AG04450 (cell line): ENCODE data around the gene FOXK2. TPM values are rescaled to one million over a fixed set of nuclear protein-coding genes. Genes with fewer than 3 reads are reported as not detected.
"Not testable (repeated sequence)": the region's sequence is repeated elsewhere in the genome, so short reads cannot be mapped to it uniquely, and the experiment has no call there.

Source experiments
- CTCF ChIA-PET: fragments of 300-600, 350-600 bp; formaldehyde crosslinking; extraction: SDS; loops from one replicate; lab custom pipeline; 2022; ENCODE audit warnings: antibody characterized with exemption, inconsistent platforms; lab: Charles Lee
- POLR2A ChIA-PET: fragments of 350-600 bp; formaldehyde crosslinking; extraction: SDS; loops from one replicate; lab custom pipeline; 2021; ENCODE audit warnings: antibody characterized with exemption, inconsistent platforms; lab: Yijun Ruan, JAX
- DNase-seq: peaks from one replicate; pipeline ENCODE4 v3.0.0-alpha.2; 2011; ENCODE audit warnings: low read depth, low spot score
- H3K27ac ChIP-seq: one replicate; pipeline ENCODE4 v1.5.1; 2012; ENCODE audit warnings: low read depth, low read length, control low read depth
- H3K27me3 ChIP-seq: one replicate; pipeline ENCODE4 v1.6.0; 2012; ENCODE audit warnings: low read length; ENCODE audit not compliant: control insufficient read depth, insufficient read depth
- H3K4me3 ChIP-seq: 2 replicates; pipeline ENCODE4 v1.5.1; 2011; ENCODE audit warnings: mild to moderate bottlenecking, low read depth, low read length, control low read depth
- H3K9me3 ChIP-seq: 2 replicates; pipeline ENCODE4 v1.5.1; 2012; ENCODE audit warnings: low read length; ENCODE audit not compliant: control insufficient read depth, insufficient read depth
- CTCF ChIP-seq: IDR thresholded peaks from 2 replicates; pipeline ENCODE4 v1.5.1; 2011; ENCODE audit warnings: low read depth, low read length, control low read depth, inconsistent platforms
- polyA plus RNA-seq: library from polyadenylated mRNA; depleted of rRNA; stranded (reverse); fragments of >200 nt; gene quantifications from 2 replicates; pipeline ENCODE4 v1.2.3, GENCODE V29; 2011

FOXK2 gene
- polyA plus RNA-seq, 1 experiment = 21.7 TPM

GRCh38 chr17:82569621-82570020 is 50.1 kb downstream of the FOXK2 start:
- Histone ChIP-seq H3K4me3 (no peak overlapping the region), H3K27me3 (no peaks in the 10 kb centered on the region), H3K9me3 (no peaks in the 10 kb centered on the region), H3K27ac (no peak overlapping the region)
- no peak for DNase-seq
- POLR2A ChIA-PET = no interaction called here
- CTCF ChIA-PET = interaction anchor here (1.0 kb wide), 1 partner anchor 15 kb away, joined by 4 read pairs; no protein-coding TSS in a partner anchor
- no peak for TF ChIP-seq CTCF

GRCh38 chr17:82570277-82570676 is 50.7 kb downstream of the FOXK2 start:
- TF ChIP-seq CTCF = no peak
- H3K4me3 ChIP-seq = no peak overlapping the region
- DNase-seq = no peak
- CTCF ChIA-PET = interaction anchor here (1.0 kb wide), 1 partner anchor 16 kb away, joined by 4 read pairs; no protein-coding TSS in a partner anchor
- H3K9me3 ChIP-seq = no peaks in the 10 kb centered on the region
- no peaks in the 10 kb centered on the region for H3K27me3 ChIP-seq
- H3K27ac ChIP-seq = no peak overlapping the region
- POLR2A ChIA-PET = no interaction called here

- Histone ChIP-seq H3K27ac (no peak overlapping the region), H3K4me3 (no peak overlapping the region), H3K9me3 (no peaks in the 10 kb centered on the region), H3K27me3 (no peaks in the 10 kb centered on the region)
- ChIA-PET CTCF (interaction anchor here (0.6 to 1.3 kb wide), 2 partner anchors 18 to 24 kb away, joined by 3 to 5 read pairs; no protein-coding TSS in a partner anchor), POLR2A (no interaction called here)
- TF ChIP-seq CTCF = no peak
- DNase-seq = no peak
These were observed 52.3 kb downstream of the FOXK2 start for GRCh38 chr17:82571855-82572254.

GRCh38 chr17:82574041-82574440 is 54.5 kb downstream of the FOXK2 start:
- no peak for TF ChIP-seq CTCF
- ChIA-PET POLR2A (no interaction called here), CTCF (interaction anchor here (1.1 kb wide), 1 partner anchor 20 kb away, joined by 3 read pairs; no protein-coding TSS in a partner anchor)
- no peak for DNase-seq
- Histone ChIP-seq H3K27ac (no peak overlapping the region), H3K4me3 (no peak overlapping the region), H3K9me3 (no peaks in the 10 kb centered on the region), H3K27me3 (no peaks in the 10 kb centered on the region)

- H3K27ac ChIP-seq, H3K9me3 ChIP-seq, CTCF ChIA-PET, DNase-seq, H3K27me3 ChIP-seq, POLR2A ChIA-PET, H3K4me3 ChIP-seq: not testable (repeated sequence)
These were observed 56.2 kb downstream of the FOXK2 start for GRCh38 chr17:82575581-82576221.
